HepG2 (cell line): ENCODE measurements around the gene WDR47. TPM values are rescaled to one million over a fixed set of nuclear protein-coding genes. Genes with fewer than 3 reads are reported as not detected.

Experiments
- ATAC-seq: fragments of 200-7000 bp; cut with Tn5 transposase; 3 replicates; pipeline ENCODE4 v1.9.1; 2020; ENCODE audit warnings: mild to moderate bottlenecking, moderate library complexity
- BruUV-seq: library from RNA; stranded (reverse); fragments of 400-500 nt; replicated peaks from 2 replicates; lab custom pipeline; 2021; lab: Mats Ljungman, UMichigan
- CTCF ChIA-PET: fragments of 300-600 bp; formaldehyde crosslinking; extraction: SDS; loops from one replicate; lab custom pipeline; 2021; ENCODE audit warnings: low total read pairs, inconsistent platforms, low intra/inter-chr PET ratio; lab: Yijun Ruan, JAX
- POLR2A ChIA-PET: fragments of 350-600 bp; sonication (Branson Sonifier 250); formaldehyde crosslinking; loops from one replicate; lab custom pipeline; 2020; ENCODE audit warnings: antibody characterized with exemption, inconsistent platforms; lab: Yijun Ruan, JAX
- DNase-seq: peaks from one replicate; pipeline ENCODE4 v3.0.0-alpha.2; 2015; ENCODE audit warnings: low spot score
- FAIRE-seq: peaks from 3 replicates; lab custom pipeline; 2011; peaks lifted over from hg19 to GRCh38; lab: Jason Lieb, UNC
- H2AFZ ChIP-seq: one replicate; pipeline ENCODE4 v1.6.1; 2011; ENCODE audit warnings: low read length, inconsistent platforms
- H3K27ac ChIP-seq: fragments of 300-600 bp; 3 replicates; pipeline ENCODE4 v1.8.0; 2011; ENCODE audit warnings: mixed run types, mild to moderate bottlenecking, mixed read lengths, low read length, inconsistent platforms; ENCODE audit not compliant: insufficient read depth; ENCODE audit errors: extremely low read length
- H3K27me3 ChIP-seq, 2 experiments: fragments of 200-600 bp in 1 of 2; 2 replicates in 1 of 2; 3 replicates in 1 of 2; pipeline versions ENCODE4 v1.6.0 to v1.8.0; 2011; ENCODE audit warnings: low read length in 2 of 2, mild to moderate bottlenecking in 2 of 2, moderate library complexity in 2 of 2, inconsistent platforms in 1 of 2; ENCODE audit not compliant: insufficient read depth in 2 of 2, control insufficient read depth in 1 of 2
- H3K36me3 ChIP-seq, 2 experiments: fragments of 200-600 bp in 1 of 2; replicated peaks in 1 of 2; 2 replicates in 1 of 2; 3 replicates in 1 of 2; pipeline versions ENCODE4 v1.5.1 to v1.8.0; 2011; ENCODE audit warnings: low read length in 2 of 2, inconsistent platforms in 1 of 2; ENCODE audit not compliant: insufficient read depth in 2 of 2, control insufficient read depth in 1 of 2
- H3K4me1 ChIP-seq: 2 replicates; pipeline ENCODE4 v1.5.1; 2012; ENCODE audit warnings: low read length, inconsistent platforms; ENCODE audit not compliant: insufficient read depth
- H3K4me2 ChIP-seq: 2 replicates; pipeline ENCODE4 v1.6.0; 2011; ENCODE audit warnings: low read depth, low read length, inconsistent platforms
- H3K4me3 ChIP-seq, 3 experiments: fragments of 200-600 bp in 1 of 3; sonication (generic), shearing (Covaris generic) in 1 of 3; replicated peaks in 1 of 3; 2 replicates each; pipeline ENCODE4 v1.5.1; 2011 to 2016; ENCODE audit warnings: low read length in 3 of 3, inconsistent platforms in 2 of 3, low read depth in 2 of 3, mild to moderate bottlenecking in 2 of 3, control low read depth in 1 of 3, mixed read lengths in 1 of 3; ENCODE audit not compliant: insufficient read depth in 1 of 3
- H3K79me2 ChIP-seq: one replicate; pipeline ENCODE4 v1.6.1; 2011; ENCODE audit warnings: low read length, inconsistent platforms; ENCODE audit not compliant: insufficient read depth
- H3K9ac ChIP-seq: 2 replicates; pipeline ENCODE4 v1.6.0; 2011; ENCODE audit warnings: mild to moderate bottlenecking, low read depth, low read length, inconsistent platforms; ENCODE audit not compliant: insufficient read depth
- H3K9me3 ChIP-seq: 2 replicates; pipeline ENCODE4 v1.5.1; 2012; ENCODE audit warnings: mild to moderate bottlenecking, low read length
- H4K20me1 ChIP-seq: 2 replicates; pipeline ENCODE4 v1.6.0; 2011; ENCODE audit warnings: inconsistent platforms, mild to moderate bottlenecking, low read length, moderate library complexity; ENCODE audit not compliant: insufficient read depth
- CAMTA2 ChIP-seq: sonication (generic); formaldehyde crosslinking; IDR thresholded peaks from 2 replicates; pipeline ENCODE4 v1.4.0; 2020; ENCODE audit warnings: mild to moderate bottlenecking, missing genetic modification reagents, borderline replicate concordance
- POLR2G ChIP-seq: fragments of 200-400 bp; formaldehyde crosslinking; IDR thresholded peaks from 2 replicates; pipeline ENCODE4 v1.6.1; 2018; ENCODE audit warnings: mild to moderate bottlenecking, low read depth, low read length, moderate library complexity
- SAP130 ChIP-seq: IDR thresholded peaks from 2 replicates; pipeline ENCODE4 v1.6.1; 2016; ENCODE audit warnings: low read depth
- SKI ChIP-seq: fragments of 450-650 bp; IDR thresholded peaks from one replicate; pipeline ENCODE4 v1.6.1; 2018; ENCODE audit warnings: mild to moderate bottlenecking; ENCODE audit not compliant: partially characterized antibody
- SOX13 ChIP-seq, 3 experiments: fragments of 450-650 bp in 1 of 3; sonication (generic) in 1 of 3; formaldehyde crosslinking in 1 of 3; IDR thresholded peaks in 2 of 3; conservative IDR thresholded peaks in 1 of 3; 2 replicates each; pipeline versions ENCODE4 v1.5.0 to v1.6.1; 2016 to 2020; ENCODE audit warnings: antibody characterized with exemption in 1 of 3, mild to moderate bottlenecking in 1 of 3, missing compliant biosample characterization in 1 of 3, missing genetic modification reagents in 1 of 3, moderate library complexity in 1 of 3
- ZNF10 ChIP-seq: sonication (generic); formaldehyde crosslinking; IDR thresholded peaks from 2 replicates; pipeline ENCODE4 v1.4.0; 2020; ENCODE audit warnings: mild to moderate bottlenecking, low read depth, missing genetic modification reagents, borderline replicate concordance
- ZNF329 ChIP-seq: sonication (generic); formaldehyde crosslinking; IDR thresholded peaks from 2 replicates; pipeline ENCODE4 v1.9.0; 2021; ENCODE audit warnings: low read depth, mild to moderate bottlenecking, missing genetic modification reagents
- ZNF577 ChIP-seq: sonication (generic); formaldehyde crosslinking; IDR thresholded peaks from 2 replicates; pipeline ENCODE4 v1.4.0; 2020; ENCODE audit warnings: mild to moderate bottlenecking, low read depth, missing genetic modification reagents, borderline replicate concordance
- ZNF737 ChIP-seq: sonication (generic); formaldehyde crosslinking; IDR thresholded peaks from 2 replicates; pipeline ENCODE4 v1.5.0; 2020; ENCODE audit warnings: missing genetic modification reagents, mild to moderate bottlenecking, borderline replicate concordance
- ZNF768 ChIP-seq: sonication (generic); formaldehyde crosslinking; IDR thresholded peaks from 2 replicates; pipeline ENCODE4 v1.4.0; 2020; ENCODE audit warnings: missing genetic modification reagents
- WGBS: methylation state at CpG from one replicate; pipeline ENCODE4 v1.1.6; 2017; ENCODE audit warnings: low lambda C conversion rate; 5-methylcytosine and 5-hydroxymethylcytosine counted together
- in situ Hi-C: cut with HindIII; loops from 2 replicates; pipeline ENCODE4 v1.10.0; 2017; ENCODE audit warnings: low pct_unique_long_range_greater_than_20kb; ENCODE audit not compliant: extremely low pct_ligation_motif_present
- intact Hi-C: fragments of 100-400 bp; cut with micrococcal nuclease; formaldehyde crosslinking; loops from one replicate; pipeline ENCODE4 v1.10.0; 2022; ENCODE audit not compliant: unreplicated experiment
- polyA plus RNA-seq, 8 experiments: library from polyadenylated mRNA; depleted of rRNA in 3 of 8; stranded (reverse) in 7 of 8; unstranded in 1 of 8; fragments of >200 nt; fragmentation: Illumina TruSeq in 4 of 8; extraction: Trizol in 4 of 8; gene quantifications; 2 replicates each; pipeline versions ENCODE4 v1.2.1 to v1.2.3, GENCODE V29; 2011 to 2016; ENCODE audit warnings: low read depth in 4 of 8, missing spikeins in 1 of 8, mixed read lengths in 1 of 8; ENCODE audit not compliant: insufficient read depth in 1 of 8
- total RNA-seq, 5 experiments: library from RNA; depleted of rRNA; stranded (reverse); fragments of >200 nt; fragmentation: Illumina TruSeq; extraction: Trizol; gene quantifications; 2 replicates each; pipeline ENCODE4 v1.2.3, GENCODE V29; 2016; ENCODE audit warnings: low read depth in 1 of 5
- TF ChIP-seq, protein P1 (sequence below): sonication (generic); formaldehyde crosslinking; IDR thresholded peaks from 2 replicates; pipeline ENCODE4 v1.4.0; 2020; ENCODE audit warnings: missing genetic modification reagents
- TF ChIP-seq, protein P2 (sequence below): sonication (generic); formaldehyde crosslinking; IDR thresholded peaks from 2 replicates; pipeline ENCODE4 v1.4.0; 2020; ENCODE audit warnings: mild to moderate bottlenecking, missing genetic modification reagents
- TF ChIP-seq, protein P3 (sequence below): sonication (generic); formaldehyde crosslinking; IDR thresholded peaks from 2 replicates; pipeline ENCODE4 v1.8.1; 2022; ENCODE audit warnings: mild to moderate bottlenecking, missing genetic modification reagents
- TF ChIP-seq, protein P4 (sequence below): sonication (generic); formaldehyde crosslinking; IDR thresholded peaks from 2 replicates; pipeline ENCODE4 v1.4.0; 2020; ENCODE audit warnings: mild to moderate bottlenecking, missing genetic modification reagents
- TF ChIP-seq, protein P5 (sequence below): sonication (generic); formaldehyde crosslinking; IDR thresholded peaks from 2 replicates; pipeline ENCODE4 v1.5.0; 2020; ENCODE audit warnings: missing genetic modification reagents, mild to moderate bottlenecking, borderline replicate concordance

The WDR47 gene
- total and polyA plus RNA-seq, 2 of the 13 experiments (the other 11 are each of a cell fraction or from before 2014, with no cell fraction given), result 4.3 to 5.9 TPM

DNA sequence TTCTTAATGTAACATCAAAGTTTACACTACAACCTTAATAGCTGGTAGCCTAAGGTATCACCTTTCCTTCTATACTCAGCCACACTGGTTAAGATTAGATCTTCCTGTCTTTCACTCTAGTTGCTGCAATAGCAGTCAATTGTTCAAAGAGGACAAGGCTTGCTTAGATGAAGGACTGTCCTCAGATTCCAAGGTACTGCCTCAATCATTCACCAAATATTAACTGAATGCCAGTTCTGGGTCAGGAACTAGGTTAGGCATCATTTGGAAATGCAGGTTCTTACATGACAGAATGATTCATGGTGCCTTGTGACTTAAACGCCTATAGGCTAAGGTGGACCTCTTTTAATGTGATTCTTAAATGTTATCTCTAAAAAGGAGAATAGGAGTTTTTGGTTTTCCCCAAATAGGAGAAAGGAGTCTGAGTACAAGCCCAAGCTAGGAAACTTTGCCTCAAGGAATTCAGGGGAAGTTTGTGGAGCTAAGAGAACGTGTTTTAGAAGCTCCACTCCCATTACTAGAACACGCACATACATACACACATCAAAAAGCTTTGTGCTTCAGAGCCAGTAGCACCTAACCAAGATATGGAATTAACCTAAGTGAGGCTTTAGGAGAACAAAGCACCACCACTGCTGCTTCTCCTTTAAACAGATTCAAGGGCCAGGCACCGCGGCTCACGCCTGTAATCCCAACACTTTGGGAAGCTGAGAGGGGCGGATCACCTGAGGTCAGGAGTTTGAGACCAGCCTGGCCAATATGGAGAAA, 8.5 kb upstream of the WDR47 start:
- H3K27me3 ChIP-seq, result no peaks in the 10 kb centered on the region
- H4K20me1 ChIP-seq, result no peaks in the 10 kb centered on the region
- peak; percentile 24 for DNase-seq
- TF ChIP-seq ZNF329 (no peak), SKI (no peak), ZNF10 (CRISPR knock-in tag) (no peak), CAMTA2 (no peak), POLR2G (no peak), ZNF737 (CRISPR knock-in tag) (no peak), SOX13 (IDR thresholded peaks at IDR 0.05) (no peak), SOX13 (CRISPR knock-in tag; conservative IDR thresholded peaks at IDR 0.05 in 1 of 2, IDR thresholded peaks at IDR 0.05 in 1 of 2) (no peak), ZNF577 (no peak), ZNF768 (no peak), SAP130 (CRISPR knock-in tag) (no peak)
- TF ChIP-seq, protein P1, sequence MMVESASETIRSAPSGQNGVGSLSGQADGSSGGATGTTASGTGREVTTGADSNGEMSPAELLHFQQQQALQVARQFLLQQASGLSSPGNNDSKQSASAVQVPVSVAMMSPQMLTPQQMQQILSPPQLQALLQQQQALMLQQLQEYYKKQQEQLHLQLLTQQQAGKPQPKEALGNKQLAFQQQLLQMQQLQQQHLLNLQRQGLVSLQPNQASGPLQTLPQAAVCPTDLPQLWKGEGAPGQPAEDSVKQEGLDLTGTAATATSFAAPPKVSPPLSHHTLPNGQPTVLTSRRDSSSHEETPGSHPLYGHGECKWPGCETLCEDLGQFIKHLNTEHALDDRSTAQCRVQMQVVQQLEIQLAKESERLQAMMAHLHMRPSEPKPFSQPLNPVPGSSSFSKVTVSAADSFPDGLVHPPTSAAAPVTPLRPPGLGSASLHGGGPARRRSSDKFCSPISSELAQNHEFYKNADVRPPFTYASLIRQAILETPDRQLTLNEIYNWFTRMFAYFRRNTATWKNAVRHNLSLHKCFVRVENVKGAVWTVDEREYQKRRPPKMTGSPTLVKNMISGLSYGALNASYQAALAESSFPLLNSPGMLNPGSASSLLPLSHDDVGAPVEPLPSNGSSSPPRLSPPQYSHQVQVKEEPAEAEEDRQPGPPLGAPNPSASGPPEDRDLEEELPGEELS (CRISPR knock-in tag), result no peak
- TF ChIP-seq, protein P2, sequence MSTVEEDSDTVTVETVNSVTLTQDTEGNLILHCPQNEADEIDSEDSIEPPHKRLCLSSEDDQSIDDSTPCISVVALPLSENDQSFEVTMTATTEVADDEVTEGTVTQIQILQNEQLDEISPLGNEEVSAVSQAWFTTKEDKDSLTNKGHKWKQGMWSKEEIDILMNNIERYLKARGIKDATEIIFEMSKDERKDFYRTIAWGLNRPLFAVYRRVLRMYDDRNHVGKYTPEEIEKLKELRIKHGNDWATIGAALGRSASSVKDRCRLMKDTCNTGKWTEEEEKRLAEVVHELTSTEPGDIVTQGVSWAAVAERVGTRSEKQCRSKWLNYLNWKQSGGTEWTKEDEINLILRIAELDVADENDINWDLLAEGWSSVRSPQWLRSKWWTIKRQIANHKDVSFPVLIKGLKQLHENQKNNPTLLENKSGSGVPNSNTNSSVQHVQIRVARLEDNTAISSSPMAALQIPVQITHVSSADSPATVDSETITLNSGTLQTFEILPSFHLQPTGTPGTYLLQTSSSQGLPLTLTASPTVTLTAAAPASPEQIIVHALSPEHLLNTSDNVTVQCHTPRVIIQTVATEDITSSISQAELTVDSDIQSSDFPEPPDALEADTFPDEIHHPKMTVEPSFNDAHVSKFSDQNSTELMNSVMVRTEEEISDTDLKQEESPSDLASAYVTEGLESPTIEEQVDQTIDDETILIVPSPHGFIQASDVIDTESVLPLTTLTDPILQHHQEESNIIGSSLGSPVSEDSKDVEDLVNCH, result no peak
- TF ChIP-seq, protein P3, sequence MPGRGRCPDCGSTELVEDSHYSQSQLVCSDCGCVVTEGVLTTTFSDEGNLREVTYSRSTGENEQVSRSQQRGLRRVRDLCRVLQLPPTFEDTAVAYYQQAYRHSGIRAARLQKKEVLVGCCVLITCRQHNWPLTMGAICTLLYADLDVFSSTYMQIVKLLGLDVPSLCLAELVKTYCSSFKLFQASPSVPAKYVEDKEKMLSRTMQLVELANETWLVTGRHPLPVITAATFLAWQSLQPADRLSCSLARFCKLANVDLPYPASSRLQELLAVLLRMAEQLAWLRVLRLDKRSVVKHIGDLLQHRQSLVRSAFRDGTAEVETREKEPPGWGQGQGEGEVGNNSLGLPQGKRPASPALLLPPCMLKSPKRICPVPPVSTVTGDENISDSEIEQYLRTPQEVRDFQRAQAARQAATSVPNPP (CRISPR knock-in tag), result no peak
- TF ChIP-seq, protein P4, sequence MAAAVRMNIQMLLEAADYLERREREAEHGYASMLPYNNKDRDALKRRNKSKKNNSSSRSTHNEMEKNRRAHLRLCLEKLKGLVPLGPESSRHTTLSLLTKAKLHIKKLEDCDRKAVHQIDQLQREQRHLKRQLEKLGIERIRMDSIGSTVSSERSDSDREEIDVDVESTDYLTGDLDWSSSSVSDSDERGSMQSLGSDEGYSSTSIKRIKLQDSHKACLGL (CRISPR knock-in tag), result no peak
- TF ChIP-seq, protein P5, sequence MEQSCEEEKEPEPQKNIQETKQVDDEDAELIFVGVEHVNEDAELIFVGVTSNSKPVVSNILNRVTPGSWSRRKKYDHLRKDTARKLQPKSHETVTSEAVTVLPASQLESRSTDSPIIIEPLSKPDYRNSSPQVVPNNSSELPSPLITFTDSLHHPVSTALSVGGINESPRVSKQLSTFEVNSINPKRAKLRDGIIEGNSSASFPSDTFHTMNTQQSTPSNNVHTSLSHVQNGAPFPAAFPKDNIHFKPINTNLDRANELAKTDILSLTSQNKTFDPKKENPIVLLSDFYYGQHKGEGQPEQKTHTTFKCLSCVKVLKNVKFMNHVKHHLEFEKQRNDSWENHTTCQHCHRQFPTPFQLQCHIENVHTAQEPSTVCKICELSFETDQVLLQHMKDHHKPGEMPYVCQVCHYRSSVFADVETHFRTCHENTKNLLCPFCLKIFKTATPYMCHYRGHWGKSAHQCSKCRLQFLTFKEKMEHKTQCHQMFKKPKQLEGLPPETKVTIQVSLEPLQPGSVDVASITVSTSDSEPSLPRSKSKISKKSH, result no peak
- intact Hi-C loops, result no loop called here
- H3K79me2 ChIP-seq, result no peaks in the 10 kb centered on the region
- H2AFZ ChIP-seq, result no peak overlapping the region
- 6% methylated on average over 7 of the region's 7 CpGs for WGBS
- in situ Hi-C loops, result no loop called here
- FAIRE-seq, result no peak
- H3K4me3 ChIP-seq, result peak overlapping the region in 1 of 3 experiments; percentile 23; a peak in 1 of 6 replicates
- H3K9me3 ChIP-seq, result no peaks in the 10 kb centered on the region
- no peaks in the 10 kb centered on the region for H3K36me3 ChIP-seq
- H3K4me2 ChIP-seq, result peak overlapping the region; percentile 66
- no peak overlapping the region for H3K27ac ChIP-seq
- no TSS peak for BruUV-seq
- ChIA-PET CTCF (no interaction called here), POLR2A (interaction anchor here (0.5 kb wide), 1 partner anchor 169 kb away, joined by 3 read pairs; no protein-coding TSS in a partner anchor)
- peak overlapping the region; percentile 22; the same call in 1 of the 2 replicates for H3K9ac ChIP-seq
- ATAC-seq, result peak; percentile 56
- peaks cover 19% of the 10 kb centered on the region for H3K4me1 ChIP-seq
